CD4-positive, alpha-beta T cell treated with Interleukin-17A for 4 hours (primary cell): ENCODE results near the gene SHFL.

Experiments used
- DNase-seq: peaks from one replicate; pipeline ENCODE4 v3.0.0-alpha.2; 2020; ENCODE audit warnings: mixed read lengths

Gene SHFL

DNA sequence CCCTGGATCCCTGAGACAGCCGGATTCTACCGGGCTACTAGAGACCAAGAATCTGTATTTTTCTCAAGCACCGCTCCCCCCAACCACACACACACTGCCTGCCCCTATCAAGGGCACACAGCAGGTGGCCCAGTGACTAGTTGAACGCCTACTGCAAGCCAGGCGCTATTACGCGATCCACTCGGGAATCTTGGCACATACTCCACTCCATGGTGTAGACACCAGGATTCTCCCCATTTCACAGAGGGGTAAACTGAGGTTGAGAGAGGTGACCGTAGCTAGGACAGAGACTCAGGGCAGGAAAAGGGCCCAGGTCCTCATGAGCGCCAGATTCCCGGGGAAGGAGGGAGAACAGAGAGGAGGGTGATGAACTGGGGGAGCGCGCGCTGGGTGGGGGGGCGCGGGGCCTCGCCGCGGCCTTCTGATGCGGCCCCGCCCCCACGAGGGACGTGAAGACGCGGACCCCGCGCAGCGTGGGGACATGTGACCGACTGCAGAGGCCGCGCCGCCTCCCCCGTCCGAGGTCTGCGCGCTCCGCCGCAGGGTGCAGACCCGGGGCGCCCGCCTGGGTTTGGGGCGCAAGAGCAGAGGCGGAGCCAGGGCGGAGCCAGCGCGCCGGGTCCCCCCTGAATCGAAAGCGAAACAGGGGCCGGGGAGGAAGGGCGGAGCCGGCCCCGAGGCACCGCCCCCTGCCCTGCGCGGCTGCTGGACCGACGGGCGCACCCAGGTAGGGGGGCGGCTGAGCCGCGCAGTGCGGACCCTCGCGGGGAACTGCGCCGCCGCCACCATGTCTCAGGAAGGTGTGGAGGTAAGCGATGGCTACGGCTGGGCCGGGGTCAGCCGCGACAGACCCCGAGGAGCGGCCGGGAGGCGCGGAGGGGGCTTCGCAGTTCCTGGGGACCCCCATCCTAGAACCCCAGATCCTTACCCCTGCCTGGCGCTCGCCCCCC, at the start of gene SHFL:
Gene SHFL (plus strand): TSS at position 677 of the 950 bp plus-strand sequence. CDS start 111 bp downstream, at position 788.
- peak; percentile 92 for DNase-seq

DNA sequence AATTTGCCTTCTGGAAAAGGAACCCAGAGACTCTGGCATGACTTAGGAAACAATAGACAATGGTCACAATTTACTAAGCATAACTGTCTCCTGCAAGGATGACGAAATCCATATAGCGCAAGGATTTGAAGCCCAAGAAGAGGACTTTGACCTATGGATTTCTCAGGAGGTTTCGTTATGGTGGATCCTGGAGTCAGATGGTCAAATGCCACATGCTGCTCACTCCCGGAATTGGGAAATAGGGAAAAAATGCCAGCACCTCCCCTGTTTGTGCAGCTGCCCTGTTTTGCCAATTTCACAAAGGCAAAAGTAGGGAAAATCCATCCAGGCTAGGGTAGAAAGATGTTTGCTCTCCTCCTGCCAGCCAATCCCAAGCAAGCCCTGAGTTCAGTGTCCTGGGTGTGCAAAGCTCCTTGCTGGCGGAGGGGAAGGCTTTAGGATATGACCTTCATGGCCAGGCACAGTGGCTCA, 49.5 kb upstream of the SHFL start:
- DNase-seq: no peak

GRCh38 chr19:10037367-10037766, 48.8 kb upstream of the SHFL start:
- DNase-seq: no peak

GRCh38 chr19:10037809-10038208, 48.3 kb upstream of the SHFL start:
- peak; percentile 7 for DNase-seq

GRCh38 chr19:10043286-10043927, 42.7 kb upstream of the SHFL start:
- no peak for DNase-seq

GRCh38 chr19:10044390-10044789, 41.7 kb upstream of the SHFL start:
- DNase-seq: no peak

- no peak for DNase-seq
Measured at GRCh38 chr19:10045371-10045770, 40.7 kb upstream of the SHFL start.

DNA sequence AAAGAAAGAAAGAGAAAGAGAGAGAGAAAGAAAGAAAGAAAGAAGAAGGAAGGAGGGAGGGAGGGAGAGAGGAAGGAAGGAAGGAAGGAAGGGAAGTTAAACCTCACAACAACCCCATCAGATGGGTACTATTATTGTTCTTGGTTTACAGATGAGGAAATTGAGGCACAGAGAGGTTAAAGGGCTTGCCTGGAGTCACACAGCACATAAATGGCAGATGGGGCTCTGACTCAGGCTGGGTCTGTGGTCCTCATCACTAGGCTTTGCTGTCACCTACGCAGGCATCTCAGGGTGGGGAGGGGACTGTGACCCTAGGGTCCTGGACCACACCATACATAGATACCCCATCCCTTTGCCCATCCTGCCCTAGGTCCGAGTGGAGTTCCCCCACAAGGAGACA, 36.5 kb upstream of the SHFL start:
- DNase-seq: no peak

GRCh38 chr19:10052602-10053360, 33.3 kb upstream of the SHFL start:
- no peak for DNase-seq

DNA sequence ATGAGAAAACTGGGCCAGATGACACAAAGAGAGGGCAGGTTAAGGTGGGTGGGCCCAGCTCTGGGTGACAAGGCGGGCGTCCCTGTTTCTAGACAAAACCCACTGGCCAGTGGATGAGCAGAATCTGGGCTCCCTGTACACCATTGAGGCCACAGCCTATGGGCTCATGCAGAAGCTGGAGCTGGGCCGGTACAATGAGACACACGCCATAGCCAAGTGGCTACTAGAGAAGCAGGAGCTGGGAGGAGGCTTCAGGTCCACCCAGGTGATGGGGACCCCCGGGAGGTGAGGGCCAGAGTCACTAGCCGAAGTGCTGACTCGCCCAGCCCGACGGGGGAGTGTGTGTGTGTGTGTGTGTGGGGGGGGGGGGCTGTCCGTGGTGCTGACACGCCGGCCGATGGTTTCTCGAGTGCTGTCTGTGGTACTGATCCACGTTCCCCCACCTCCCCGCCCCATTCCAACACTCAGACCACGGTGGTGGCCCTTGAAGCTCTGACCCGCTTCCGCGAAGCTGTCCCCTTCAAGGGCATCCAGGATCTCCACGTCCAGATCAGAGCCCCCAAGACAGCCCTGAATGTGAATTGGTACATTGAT, 24.3 kb upstream of the SHFL start:
- DNase-seq: no peak

DNA sequence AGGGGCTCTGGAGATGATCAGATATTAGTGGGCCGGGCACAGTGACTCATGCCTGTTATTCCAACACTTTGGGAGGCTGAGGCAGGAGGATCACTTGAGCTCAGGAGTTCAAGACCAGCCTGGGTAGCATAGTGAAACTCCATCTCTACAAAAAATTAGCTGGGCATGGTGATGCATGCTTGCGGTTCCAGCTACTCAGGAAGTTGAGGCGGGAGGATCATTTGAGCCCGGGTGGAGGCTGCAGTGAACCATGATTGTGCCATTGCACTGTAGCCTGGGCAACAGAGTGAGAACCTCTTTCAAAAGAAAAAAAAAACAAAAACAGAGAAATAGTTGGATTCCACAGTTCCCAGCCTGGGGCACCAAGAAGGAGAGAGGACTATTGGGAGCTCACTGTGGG, 17.9 kb upstream of the SHFL start:
- DNase-seq: no peak

DNA sequence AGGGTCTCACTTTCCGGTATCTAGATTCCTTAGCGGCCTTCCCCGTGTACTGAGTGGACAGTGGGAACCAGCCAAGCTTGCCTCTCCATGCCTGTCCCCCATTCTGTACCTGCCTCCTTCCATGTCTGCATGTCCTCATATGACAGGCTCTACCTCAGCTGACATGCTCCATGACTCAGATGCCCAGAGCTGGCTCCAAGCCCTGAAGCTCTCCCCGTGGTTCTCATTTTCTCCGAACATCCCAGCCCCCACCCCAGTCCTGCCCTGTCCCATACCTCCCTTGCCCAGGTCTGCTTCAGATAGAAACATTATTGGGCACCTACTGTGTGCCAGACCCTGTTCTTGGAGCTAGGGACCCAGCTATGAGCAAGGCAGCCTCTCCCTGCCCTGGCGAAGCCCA, 17.1 kb upstream of the SHFL start:
- DNase-seq: no peak

GRCh38 chr19:10070730-10071446, 15.2 kb upstream of the SHFL start:
- DNase-seq: no peak

DNA sequence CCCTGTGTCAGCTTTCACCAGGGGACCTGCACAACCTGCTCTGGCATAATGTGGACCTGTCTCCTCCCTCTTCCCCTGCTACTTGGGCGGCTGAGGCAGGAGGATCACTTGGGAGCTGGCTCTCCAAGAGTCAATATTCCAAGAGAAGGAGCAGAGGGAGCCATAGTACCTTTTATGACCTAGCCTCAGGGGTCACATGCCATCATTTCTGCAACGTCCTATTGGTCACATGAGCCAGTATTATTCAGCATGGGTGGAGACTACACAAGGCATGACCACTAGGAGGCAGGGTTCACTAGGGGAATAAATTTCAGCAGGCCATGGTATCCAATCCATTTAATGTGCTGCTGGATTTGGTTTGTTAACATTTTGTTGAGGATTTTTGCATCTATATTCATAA, 12.0 kb upstream of the SHFL start:
- peak; percentile 52 for DNase-seq

- no peak for DNase-seq
Measured at GRCh38 chr19:10076535-10076934, 9.6 kb upstream of the SHFL start.

- DNase-seq: no peak
Measured at GRCh38 chr19:10078329-10078728, 7.8 kb upstream of the SHFL start.

GRCh38 chr19:10079031-10079453, 7.1 kb upstream of the SHFL start:
- no peak for DNase-seq

DNA sequence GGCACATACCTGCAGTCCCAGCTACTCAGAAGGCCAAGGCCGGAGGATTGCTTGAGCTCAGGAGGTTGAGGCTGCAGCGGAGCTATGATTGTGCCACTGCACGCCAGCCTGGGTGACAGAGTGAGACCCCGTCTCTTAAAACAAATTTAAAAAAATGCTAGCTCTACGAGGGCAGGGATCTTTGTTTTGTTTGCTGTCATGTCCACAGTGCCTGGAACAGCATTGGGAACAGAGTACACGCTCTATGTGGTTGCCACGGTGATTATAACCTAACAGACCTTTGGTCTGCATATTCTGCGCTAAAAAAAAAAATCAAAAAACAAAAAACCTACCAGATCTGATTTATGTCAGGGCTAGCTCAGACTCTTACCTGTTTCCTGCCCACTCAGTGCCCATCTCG, 2.2 kb upstream of the SHFL start:
- DNase-seq: no peak

DNA sequence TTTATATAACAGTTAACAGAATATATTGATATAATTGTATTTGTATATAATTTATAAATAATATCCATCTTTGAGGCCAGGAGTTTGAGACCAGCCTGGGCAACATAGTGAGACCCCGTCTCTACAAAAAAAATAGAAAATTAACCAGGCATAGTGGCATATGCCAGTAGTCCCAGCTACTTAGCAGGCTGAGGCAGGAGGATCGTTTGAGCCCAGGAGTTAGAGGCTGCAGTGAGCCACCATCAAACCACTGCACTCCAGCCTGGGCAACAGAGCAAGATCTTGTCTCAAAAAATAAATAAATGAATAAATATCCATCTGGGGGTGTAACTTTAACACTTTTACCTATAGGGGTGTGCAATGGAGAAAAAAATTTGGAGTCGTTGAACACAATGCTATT, 1.3 kb upstream of the SHFL start:
- no peak for DNase-seq

DNA sequence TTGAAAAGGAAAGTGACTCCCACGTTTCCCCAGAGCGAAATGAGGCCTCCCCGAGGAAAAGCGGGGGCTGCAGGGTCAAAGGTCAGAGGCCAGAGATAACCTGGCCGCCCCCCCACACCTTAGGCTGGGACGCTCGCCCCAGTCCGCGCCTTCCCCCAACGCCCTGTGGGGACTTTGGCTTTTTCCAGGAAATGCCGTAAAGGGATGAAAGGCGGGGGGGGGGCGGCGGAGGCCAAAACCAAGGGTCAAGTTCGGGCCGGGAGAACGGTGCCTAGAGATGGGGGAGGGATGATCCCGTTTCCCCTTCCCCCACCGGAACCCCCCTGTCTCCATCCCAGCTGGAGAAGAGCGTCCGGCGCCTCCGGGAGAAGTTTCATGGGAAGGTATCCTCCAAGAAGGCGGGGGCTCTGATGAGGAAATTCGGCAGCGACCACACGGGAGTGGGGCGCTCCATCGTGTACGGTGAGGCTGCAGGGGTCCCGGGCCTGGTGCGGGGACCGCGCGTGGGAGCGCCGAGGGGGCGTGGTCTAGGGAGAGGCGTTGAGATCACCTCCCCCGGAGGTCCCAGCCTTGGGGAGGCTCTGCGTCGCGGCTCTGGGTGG, 575 bp downstream of the SHFL start:
- DNase-seq: peak; percentile 57

GRCh38 chr19:10087296-10088061, 1.4 kb downstream of the SHFL start:
- DNase-seq: no peak
